ENCODE results near the gene SH3BP5.

DNA sequence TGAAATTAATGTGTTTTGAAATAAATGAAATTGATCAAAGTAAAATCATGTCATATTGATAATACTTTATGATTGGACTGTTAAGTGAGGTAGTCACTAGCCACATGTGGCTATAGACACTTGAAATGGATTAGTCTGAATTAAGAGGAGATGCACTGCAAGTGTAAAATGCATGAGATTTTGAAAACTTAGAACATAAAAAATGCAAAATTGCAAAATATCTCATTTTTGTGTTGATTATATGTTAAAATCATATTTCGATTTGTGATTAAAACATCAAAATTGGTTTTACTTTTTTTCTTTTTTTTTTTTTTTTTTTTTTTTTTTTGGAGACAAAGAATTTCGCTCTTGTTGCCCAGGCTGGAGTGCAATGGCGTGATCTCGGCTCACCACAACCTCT lies 103.1 kb downstream of the SH3BP5 start:
- no peak for TF ChIP-seq POLR2A (IDR thresholded peaks at IDR 0.05)
- TF ChIP-seq, protein P1, sequence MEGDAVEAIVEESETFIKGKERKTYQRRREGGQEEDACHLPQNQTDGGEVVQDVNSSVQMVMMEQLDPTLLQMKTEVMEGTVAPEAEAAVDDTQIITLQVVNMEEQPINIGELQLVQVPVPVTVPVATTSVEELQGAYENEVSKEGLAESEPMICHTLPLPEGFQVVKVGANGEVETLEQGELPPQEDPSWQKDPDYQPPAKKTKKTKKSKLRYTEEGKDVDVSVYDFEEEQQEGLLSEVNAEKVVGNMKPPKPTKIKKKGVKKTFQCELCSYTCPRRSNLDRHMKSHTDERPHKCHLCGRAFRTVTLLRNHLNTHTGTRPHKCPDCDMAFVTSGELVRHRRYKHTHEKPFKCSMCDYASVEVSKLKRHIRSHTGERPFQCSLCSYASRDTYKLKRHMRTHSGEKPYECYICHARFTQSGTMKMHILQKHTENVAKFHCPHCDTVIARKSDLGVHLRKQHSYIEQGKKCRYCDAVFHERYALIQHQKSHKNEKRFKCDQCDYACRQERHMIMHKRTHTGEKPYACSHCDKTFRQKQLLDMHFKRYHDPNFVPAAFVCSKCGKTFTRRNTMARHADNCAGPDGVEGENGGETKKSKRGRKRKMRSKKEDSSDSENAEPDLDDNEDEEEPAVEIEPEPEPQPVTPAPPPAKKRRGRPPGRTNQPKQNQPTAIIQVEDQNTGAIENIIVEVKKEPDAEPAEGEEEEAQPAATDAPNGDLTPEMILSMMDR (IDR thresholded peaks at IDR 0.05) = no peak

Data from thyroid gland (tissue), 4 donors.